Activated effector memory CD4-positive, alpha-beta T cell treated with anti-CD3 and anti-CD28 coated beads, Interleukin-2, amount 50 U/mL, for 16 hours (primary cell): ENCODE data around the gene SUPV3L1.

Experiments used
- DNase-seq: peaks from one replicate; pipeline ENCODE4 v3.0.0-alpha.2; 2020

Gene SUPV3L1

GRCh38 chr10:69208761-69209160 is 28.7 kb downstream of the SUPV3L1 start:
- DNase-seq: no peak

GRCh38 chr10:69209787-69210484 is 29.9 kb downstream of the SUPV3L1 start:
- no peak for DNase-seq

GRCh38 chr10:69211104-69211503 is 31.1 kb downstream of the SUPV3L1 start:
- DNase-seq: no peak

- no peak for DNase-seq
Observed at GRCh38 chr10:69211524-69211923, 31.5 kb downstream of the SUPV3L1 start.

- DNase-seq: no peak
Observed at GRCh38 chr10:69213591-69214311, 33.7 kb downstream of the SUPV3L1 start.

- DNase-seq: no peak
Observed at GRCh38 chr10:69214666-69215131, 34.7 kb downstream of the SUPV3L1 start.

GRCh38 chr10:69215405-69216171 is 35.6 kb downstream of the SUPV3L1 start:
- DNase-seq: no peak

GRCh38 chr10:69216577-69217118 is 36.6 kb downstream of the SUPV3L1 start:
- DNase-seq: no peak

- no peak for DNase-seq
Observed at GRCh38 chr10:69217119-69217754, 37.2 kb downstream of the SUPV3L1 start.

GRCh38 chr10:69218831-69219230 is 38.8 kb downstream of the SUPV3L1 start:
- no peak for DNase-seq

- DNase-seq: no peak
Observed at GRCh38 chr10:69220041-69220451, 40.0 kb downstream of the SUPV3L1 start, which contains the start of gene HKDC1. TSS of gene HKDC1 (plus strand) at chr10:69220332. CDS start at chr10:69220436, 104 bp downstream.

GRCh38 chr10:69220507-69220906 is 40.5 kb downstream of the SUPV3L1 start:
- DNase-seq: no peak

GRCh38 chr10:69222157-69223027 is 42.4 kb downstream of the SUPV3L1 start:
- DNase-seq: peak; percentile 88

GRCh38 chr10:69223028-69223342 is 43.0 kb downstream of the SUPV3L1 start:
- no peak for DNase-seq

- DNase-seq: no peak
Observed at GRCh38 chr10:69224862-69225657, 45.0 kb downstream of the SUPV3L1 start.

- DNase-seq: no peak
Observed at GRCh38 chr10:69225681-69226080, 45.6 kb downstream of the SUPV3L1 start.

- no peak for DNase-seq
Observed at GRCh38 chr10:69226919-69227450, 47.0 kb downstream of the SUPV3L1 start.

GRCh38 chr10:69228151-69228550 is 48.1 kb downstream of the SUPV3L1 start:
- DNase-seq: no peak

- no peak for DNase-seq
Observed at GRCh38 chr10:69229616-69229916, 49.5 kb downstream of the SUPV3L1 start.

GRCh38 chr10:69230128-69230527 is 50.1 kb downstream of the SUPV3L1 start:
- no peak for DNase-seq

GRCh38 chr10:69232252-69232651 is 52.2 kb downstream of the SUPV3L1 start:
- DNase-seq: peak; percentile 54
